ENCODE measurements around the gene WDR64. TPM values are rescaled to one million over a fixed set of nuclear protein-coding genes. Genes with fewer than 3 reads are reported as not detected.

The WDR64 gene
- total and polyA plus RNA-seq, 2 experiments from 2014 or later, result 0.07 TPM; not detected in 1

GRCh38 chr1:241707442-241707841 lies 55.4 kb downstream of the WDR64 start:
- H3K79me2 ChIP-seq, result no peaks in the 10 kb centered on the region
- H4K20me1 ChIP-seq (ENCODE audit: insufficient read depth, poor library complexity, severe bottlenecking), result no peaks in the 10 kb centered on the region
- no peak overlapping the region for H2AFZ ChIP-seq
- no peak overlapping the region for H3K4me2 ChIP-seq
- no peak overlapping the region for H3K27ac ChIP-seq
- H3K27me3 ChIP-seq, result peaks cover 4% of the 10 kb centered on the region
- no peak for DNase-seq (ENCODE audit: low spot score)
- no peaks in the 10 kb centered on the region for H3K4me1 ChIP-seq (ENCODE audit: insufficient read depth)
- no peaks in the 10 kb centered on the region for H3K36me3 ChIP-seq (replicated peaks; ENCODE audit: insufficient read depth, low read depth)
- no peaks in the 10 kb centered on the region for H3K9me3 ChIP-seq (ENCODE audit: low read depth)
- H3K9me2 ChIP-seq (replicated peaks; ENCODE audit: insufficient read depth), result no peaks in the 10 kb centered on the region
- 91% methylated on average over 2 of the region's 2 CpGs for WGBS (ENCODE audit: low lambda C conversion rate, missing lambda C conversion rate)
- no peak overlapping the region for H3K4me3 ChIP-seq
- TF ChIP-seq CTCF (IDR thresholded peaks at IDR 0.05; ENCODE audit: poor library complexity) (no peak), EZH2phosphoT487 (IDR thresholded peaks at IDR 0.05; ENCODE audit: low read depth, severe bottlenecking, unreplicated experiment) (no peak), EZH2 (IDR thresholded peaks at IDR 0.05; ENCODE audit: borderline replicate concordance) (no peak)

- H3K27ac ChIP-seq, result no peak overlapping the region
- WGBS (ENCODE audit: low lambda C conversion rate, missing lambda C conversion rate), result 90% methylated on average over 6 of the region's 6 CpGs
Measured at GRCh38 chr1:241711326-241711725, 59.2 kb downstream of the WDR64 start.

GRCh38 chr1:241713316-241713715 lies 61.2 kb downstream of the WDR64 start:
- 71% methylated on average over 1 of the region's 2 CpGs for WGBS (ENCODE audit: low lambda C conversion rate, missing lambda C conversion rate)

More at GRCh38 chr1:241711326-241711725, 59.2 kb downstream of the WDR64 start:
- peaks cover 14% of the 10 kb centered on the region for H3K27me3 ChIP-seq
- H2AFZ ChIP-seq, result no peak overlapping the region
- no peak overlapping the region for H3K4me2 ChIP-seq
- no peaks in the 10 kb centered on the region for H3K9me3 ChIP-seq (ENCODE audit: low read depth)
- H3K36me3 ChIP-seq (replicated peaks; ENCODE audit: insufficient read depth, low read depth), result no peaks in the 10 kb centered on the region
- H3K4me3 ChIP-seq, result no peak overlapping the region
- H4K20me1 ChIP-seq (ENCODE audit: insufficient read depth, poor library complexity, severe bottlenecking), result no peaks in the 10 kb centered on the region
- H3K9me2 ChIP-seq (replicated peaks; ENCODE audit: insufficient read depth), result no peaks in the 10 kb centered on the region
- DNase-seq (ENCODE audit: low spot score), result no peak
- no peak for TF ChIP-seq EZH2phosphoT487 (IDR thresholded peaks at IDR 0.05; ENCODE audit: low read depth, severe bottlenecking, unreplicated experiment)
- no peak for TF ChIP-seq EZH2 (IDR thresholded peaks at IDR 0.05; ENCODE audit: borderline replicate concordance)
- TF ChIP-seq CTCF (IDR thresholded peaks at IDR 0.05; ENCODE audit: poor library complexity), result no peak
- no peaks in the 10 kb centered on the region for H3K4me1 ChIP-seq (ENCODE audit: insufficient read depth)
- no peaks in the 10 kb centered on the region for H3K79me2 ChIP-seq

More at GRCh38 chr1:241713316-241713715, 61.2 kb downstream of the WDR64 start:
- H3K27ac ChIP-seq, result no peak overlapping the region
- H4K20me1 ChIP-seq (ENCODE audit: insufficient read depth, poor library complexity, severe bottlenecking), result no peaks in the 10 kb centered on the region
- no peaks in the 10 kb centered on the region for H3K36me3 ChIP-seq (replicated peaks; ENCODE audit: insufficient read depth, low read depth)
- H3K9me3 ChIP-seq (ENCODE audit: low read depth), result no peaks in the 10 kb centered on the region
- no peak overlapping the region for H2AFZ ChIP-seq
- H3K4me3 ChIP-seq, result no peak overlapping the region
- DNase-seq (ENCODE audit: low spot score), result no peak
- no peaks in the 10 kb centered on the region for H3K4me1 ChIP-seq (ENCODE audit: insufficient read depth)
- H3K27me3 ChIP-seq, result peaks cover 18% of the 10 kb centered on the region
- no peaks in the 10 kb centered on the region for H3K79me2 ChIP-seq
- no peak overlapping the region for H3K4me2 ChIP-seq
- TF ChIP-seq EZH2phosphoT487 (IDR thresholded peaks at IDR 0.05; ENCODE audit: low read depth, severe bottlenecking, unreplicated experiment) (no peak), CTCF (IDR thresholded peaks at IDR 0.05; ENCODE audit: poor library complexity) (no peak), EZH2 (IDR thresholded peaks at IDR 0.05; ENCODE audit: borderline replicate concordance) (no peak)
- no peaks in the 10 kb centered on the region for H3K9me2 ChIP-seq (replicated peaks; ENCODE audit: insufficient read depth)

Measured in hepatocyte (in vitro differentiated cells).